Measurements from ENCODE around the gene TMEM259.

Gene TMEM259

DNA sequence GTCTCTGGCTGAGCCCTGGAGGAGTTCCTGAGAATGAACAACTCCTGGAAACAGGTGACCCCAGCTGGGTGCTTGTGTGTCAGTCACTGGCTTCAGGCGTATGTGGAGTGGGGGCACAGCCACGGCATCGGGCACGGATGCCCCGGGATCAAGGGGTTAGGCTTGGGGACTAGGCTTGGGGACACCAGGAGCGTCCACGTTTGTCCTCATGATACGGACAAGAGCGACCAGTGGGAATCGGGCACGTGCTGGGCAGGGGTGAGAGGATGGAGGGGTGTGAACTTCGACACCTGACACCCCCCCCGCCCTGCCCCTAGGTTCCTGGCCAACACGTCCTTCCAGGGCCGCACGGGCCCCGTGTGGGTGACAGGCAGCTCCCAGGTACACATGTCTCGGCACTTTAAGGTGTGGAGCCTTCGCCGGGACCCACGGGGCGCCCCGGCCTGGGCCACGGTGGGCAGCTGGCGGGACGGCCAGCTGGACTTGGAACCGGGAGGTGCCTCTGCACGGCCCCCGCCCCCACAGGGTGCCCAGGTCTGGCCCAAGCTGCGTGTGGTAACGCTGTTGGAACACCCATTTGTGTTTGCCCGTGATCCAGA lies 16.6 kb downstream of the TMEM259 start:
- no peak for DNase-seq (ENCODE audit: low read depth in 2 of 2)

DNA sequence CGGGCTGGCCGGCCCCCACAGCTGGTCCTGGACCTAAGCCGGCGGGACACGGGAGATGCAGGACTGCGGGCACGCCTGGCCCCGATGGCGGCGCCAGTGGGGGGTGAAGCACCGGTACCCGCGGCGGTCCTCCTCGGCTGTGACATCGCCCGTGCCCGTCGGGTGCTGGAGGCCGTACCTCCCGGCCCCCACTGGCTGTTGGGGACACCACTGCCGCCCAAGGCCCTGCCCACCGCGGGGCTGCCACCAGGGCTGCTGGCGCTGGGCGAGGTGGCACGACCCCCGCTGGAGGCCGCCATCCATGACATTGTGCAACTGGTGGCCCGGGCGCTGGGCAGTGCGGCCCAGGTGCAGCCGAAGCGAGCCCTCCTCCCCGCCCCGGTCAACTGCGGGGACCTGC lies 17.6 kb downstream of the TMEM259 start:
- DNase-seq (ENCODE audit: low read depth in 2 of 2) = no peak

DNA sequence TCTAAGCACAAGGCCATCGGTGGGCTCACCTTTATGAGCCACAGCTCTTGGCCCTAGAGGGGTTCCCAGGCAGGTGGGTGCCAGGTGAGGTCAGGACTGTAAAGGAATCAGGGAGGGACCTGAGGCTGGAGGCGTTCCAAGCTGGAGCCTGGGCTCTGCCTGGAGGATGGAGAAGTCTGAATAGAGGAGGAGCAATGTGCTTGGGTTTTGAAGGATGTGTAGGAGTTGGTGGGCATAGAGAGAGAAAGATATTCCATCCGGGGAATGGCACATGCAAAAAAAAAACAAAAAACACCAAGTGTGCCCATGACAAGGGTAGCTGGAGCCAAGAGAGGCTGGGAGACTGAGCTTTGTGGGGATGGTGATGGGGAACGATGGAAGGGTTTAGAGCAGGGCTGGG lies 18.3 kb downstream of the TMEM259 start:
- DNase-seq (ENCODE audit: low read depth in 2 of 2) = no peak

DNA sequence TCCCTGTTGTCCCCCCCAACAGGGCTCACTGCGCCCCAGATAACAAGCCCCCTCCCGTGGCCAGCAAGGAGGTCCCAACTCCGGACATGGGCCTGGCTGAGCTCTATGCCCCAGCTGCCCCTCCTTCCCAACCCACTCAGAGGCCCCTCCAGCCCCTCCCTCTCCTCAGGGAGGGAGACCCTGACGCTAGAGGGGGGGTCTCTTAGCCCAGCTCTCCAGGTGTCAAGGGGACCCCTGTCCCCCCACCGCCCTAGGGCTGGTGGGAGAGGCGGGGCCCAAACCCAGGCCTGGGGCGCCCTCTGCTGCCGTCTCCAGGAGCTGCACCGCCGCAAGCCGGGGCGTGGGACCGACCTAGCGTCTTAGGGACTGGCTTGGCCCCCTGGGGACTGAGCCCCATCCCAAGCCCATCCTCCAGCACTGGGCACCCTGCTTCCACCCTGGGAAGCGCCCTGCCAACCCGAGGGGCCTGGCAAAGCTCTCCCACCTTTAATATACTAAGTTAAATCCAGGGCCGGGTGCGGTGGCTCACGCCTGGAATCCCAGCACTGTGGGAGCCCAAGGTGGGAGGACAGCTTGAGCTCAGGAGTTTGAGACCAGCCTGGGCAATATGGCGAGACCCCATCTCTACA lies 19.3 kb downstream of the TMEM259 start:
- peak; percentile 36 to 41 for DNase-seq (ENCODE audit: low read depth in 2 of 2)

DNA sequence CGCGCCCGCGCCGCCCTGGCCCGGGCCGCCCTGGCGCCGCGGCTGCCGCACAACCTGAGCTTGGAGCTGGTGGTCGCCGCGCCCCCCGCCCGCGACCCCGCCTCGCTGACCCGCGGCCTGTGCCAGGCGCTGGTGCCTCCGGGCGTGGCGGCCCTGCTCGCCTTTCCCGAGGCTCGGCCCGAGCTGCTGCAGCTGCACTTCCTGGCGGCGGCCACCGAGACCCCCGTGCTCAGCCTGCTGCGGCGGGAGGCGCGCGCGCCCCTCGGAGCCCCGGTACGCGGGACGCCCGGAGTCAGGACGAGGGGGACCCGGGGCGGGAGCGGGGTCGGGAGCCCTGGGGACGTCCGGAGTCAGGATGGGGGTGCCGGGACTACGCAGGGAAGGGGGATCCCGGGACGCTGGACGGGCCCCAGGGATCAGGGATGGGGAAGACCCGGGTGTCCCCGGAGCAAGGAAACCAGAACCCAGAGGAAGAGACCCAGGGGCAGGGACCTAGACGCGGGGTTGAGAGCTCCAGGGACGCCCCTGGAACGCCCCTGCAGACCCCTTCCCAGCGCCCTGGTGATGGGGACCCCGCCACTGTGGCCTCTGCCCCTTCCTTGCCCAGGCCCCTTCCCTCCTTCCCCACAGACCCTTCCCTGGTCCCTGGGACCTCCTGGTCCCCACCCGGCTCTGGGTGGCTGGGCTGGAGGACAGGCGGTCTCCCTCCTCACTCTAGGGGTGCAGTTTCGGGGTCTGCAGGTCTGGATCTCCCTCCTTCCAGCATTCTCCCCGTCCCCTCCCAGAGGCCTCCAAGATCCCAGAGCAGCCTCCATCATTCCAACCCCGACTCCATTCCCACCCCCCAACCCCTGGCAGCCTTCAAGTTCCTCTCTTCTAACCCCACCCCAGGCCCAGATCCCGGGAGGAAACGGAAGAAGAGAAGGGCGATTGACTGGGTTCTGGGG lies 20.1 kb downstream of the TMEM259 start:
- no peak for DNase-seq (ENCODE audit: low read depth in 2 of 2)

DNA sequence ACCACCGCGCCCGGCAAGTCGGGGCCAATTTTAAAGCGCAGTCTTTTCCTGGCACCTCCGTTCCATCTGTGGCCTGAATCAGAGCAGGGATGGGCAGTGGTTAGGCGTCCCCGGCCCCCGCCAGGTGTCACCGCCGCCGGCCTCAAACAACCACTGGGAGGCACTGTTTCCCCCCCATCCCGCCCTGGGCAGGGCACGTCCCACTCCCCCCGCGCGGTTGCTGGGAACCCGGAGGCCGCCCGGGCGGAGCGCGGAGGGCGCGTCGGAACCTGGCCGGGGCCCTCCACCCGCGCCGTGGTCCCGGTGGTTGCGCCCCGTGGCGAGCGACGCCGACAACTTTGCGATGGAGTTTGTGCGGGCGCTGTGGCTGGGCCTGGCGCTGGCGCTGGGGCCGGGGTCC lies 20.8 kb downstream of the TMEM259 start, which contains the start of gene GRIN3B:
TSS of gene GRIN3B (plus strand) at position 325 of the 400 bp plus-strand sequence. CDS start at position 344, 19 bp downstream.
- peak in 1 of 2 donors; percentile 40 for DNase-seq (ENCODE audit: low read depth in 2 of 2)

DNA sequence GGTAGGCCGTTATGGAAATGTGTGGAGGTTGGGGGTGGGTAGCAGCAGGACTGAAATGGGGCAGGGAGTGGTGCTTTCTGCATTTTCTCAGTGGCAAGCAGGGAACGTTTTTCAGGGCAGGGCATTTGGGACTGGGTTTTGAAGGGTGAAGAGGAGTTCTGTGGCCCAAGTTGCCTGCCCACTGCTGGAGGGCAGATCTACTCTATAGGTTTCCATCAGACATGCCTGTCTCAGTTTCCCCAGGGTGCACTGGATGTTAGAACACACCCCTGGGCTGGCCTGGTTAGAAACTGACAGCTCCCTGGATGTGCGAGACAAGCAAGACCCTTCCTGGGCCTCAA lies 21.6 kb downstream of the TMEM259 start:
- DNase-seq (ENCODE audit: low read depth in 2 of 2) = no peak

DNA sequence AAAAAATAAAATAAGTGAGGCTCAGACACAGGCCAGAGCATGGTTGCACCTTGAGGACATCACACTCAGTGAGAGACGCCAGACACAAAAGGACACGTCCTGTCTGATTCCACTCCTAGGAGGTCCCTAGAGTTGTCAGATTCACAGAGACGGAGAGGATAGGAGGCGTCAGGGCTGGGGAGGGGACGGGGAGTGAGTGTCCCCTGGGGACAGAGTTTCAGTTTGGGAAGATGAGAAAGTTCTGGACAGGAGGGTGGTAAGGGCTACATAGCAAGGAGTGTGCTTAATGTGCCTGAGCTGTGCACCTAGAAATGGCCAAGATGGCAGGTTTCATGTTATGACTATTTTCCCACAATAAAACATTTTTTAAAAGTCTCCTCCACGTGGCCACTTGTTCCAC lies 22.9 kb downstream of the TMEM259 start:
- DNase-seq (ENCODE audit: low read depth in 2 of 2) = no peak

DNA sequence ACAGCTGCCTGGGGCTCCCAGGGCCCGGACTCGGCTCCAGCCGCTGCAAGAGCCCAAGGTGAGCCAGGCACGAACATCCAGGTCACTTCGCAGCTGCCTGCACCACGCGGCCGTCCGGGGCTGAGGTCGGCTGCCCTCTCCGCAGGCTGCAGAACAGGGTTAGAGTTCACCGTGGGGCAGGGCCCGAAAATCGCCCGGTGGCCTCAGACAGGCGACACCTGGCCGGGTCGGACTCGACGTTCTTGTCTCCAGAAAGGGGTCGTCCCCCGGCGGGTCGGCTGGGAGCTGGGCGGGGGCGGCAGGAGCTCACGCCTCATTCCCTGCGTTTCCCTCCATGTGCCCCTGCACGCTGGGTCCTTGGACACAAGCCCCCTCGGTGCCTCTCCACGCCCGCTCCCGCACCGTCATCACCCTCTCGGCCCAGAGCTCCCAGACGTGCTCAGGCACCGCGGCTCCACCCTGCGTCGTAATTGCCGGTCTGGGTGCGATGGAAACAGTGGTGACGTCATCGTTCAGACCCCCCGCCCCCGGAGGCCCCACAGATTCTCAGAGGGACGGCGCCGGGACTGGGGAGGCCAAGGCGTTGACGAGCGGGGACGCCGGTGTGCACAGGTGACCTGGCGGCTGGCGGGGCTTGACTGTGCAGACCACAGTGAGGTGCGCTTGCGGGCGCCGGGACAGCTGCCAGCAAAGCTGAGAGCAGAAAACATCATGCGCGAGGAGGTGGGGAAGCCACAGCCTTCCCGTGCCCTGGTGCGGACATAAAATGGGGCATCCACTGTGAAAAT lies 24.7 kb downstream of the TMEM259 start:
- DNase-seq (ENCODE audit: low read depth in 2 of 2) = peak; percentile 26 to 63

DNA sequence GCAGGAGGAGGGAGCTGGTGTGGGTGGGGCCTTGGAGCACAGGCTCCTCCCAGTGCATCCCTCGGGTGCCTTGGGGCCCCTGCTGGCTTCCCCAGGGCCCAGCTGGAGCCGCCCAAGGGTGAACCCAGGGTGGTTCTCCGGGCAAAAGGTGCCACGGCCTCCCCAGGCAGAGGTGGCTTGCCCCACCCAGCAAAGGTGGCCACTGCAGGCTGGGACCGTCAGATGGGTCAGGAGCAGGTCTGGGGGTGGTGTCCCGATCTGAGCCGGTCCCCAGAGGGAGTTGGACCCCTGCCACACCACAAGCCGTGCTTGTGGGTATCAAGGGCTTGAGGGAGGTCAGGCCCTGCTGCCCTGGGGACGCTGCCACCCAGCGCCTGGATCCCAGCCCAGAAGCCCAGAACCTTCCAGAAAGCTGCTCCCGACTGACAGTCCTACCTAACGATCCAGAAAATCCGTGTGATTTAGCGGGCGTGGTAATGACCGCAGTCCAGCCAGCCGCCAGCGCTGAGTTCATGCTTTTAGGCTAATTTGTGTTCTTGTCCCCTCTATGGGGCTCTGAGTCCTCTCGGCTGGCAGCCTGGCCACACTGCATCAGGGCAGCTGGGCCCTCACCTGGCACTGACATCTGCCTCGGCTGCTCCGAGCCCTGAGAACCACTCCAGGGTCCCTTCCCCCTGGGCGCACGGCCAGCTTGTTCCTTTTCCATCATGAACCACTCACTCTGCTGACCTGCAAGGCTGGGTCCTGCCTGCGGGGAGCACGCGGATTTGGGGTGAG lies 25.7 kb downstream of the TMEM259 start:
- no peak for DNase-seq (ENCODE audit: low read depth in 2 of 2)

DNA sequence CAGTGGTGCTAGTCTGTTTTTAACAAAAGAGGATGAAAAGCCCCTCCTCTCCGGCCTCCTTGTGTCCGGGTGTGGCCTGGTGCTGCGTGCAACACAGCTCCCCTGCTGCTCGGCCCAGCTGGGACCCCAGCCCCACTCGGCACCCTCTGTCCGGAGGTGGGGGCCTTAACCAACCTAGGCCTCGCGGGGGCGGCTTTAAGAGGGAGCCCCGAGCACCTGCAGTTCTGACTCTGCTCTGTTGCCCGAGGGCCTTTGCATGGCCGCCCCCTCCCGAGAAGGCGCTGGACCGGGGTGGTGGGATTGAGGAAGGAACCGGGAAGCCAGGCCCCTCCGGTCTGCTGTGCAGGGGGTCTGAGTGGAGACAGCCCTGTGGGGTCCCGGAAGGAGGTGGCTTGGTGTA lies 26.4 kb downstream of the TMEM259 start:
- no peak for DNase-seq (ENCODE audit: low read depth in 2 of 2)

DNA sequence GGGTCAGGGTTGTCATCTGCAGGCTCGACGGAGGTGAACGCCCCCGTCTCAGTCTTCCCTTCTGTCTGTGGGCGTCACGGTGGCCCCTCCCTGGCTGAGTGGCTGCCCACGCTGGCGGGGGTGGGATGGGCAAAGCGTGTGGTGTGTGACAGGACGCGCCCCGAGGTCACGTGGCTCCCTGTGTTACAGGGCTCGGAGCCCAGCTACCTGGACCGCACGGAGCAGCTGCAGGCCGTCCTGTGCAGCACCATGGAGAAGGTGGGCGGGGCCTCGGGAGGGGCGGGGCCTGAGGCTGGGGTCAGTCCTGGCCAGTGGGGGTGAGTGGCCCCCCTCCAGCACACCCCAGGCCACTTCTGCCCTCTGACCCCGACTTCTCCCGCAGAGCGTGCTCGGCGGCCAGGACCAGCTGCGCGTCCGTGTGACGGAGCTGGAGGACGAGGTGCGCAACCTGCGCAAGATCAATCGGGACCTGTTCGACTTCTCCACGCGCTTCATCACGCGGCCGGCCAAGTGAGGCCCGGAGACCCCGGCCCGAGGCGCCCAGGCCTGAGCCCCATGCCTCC lies 27.0 kb downstream of the TMEM259 start:
- no peak for DNase-seq (ENCODE audit: low read depth in 2 of 2)

DNA sequence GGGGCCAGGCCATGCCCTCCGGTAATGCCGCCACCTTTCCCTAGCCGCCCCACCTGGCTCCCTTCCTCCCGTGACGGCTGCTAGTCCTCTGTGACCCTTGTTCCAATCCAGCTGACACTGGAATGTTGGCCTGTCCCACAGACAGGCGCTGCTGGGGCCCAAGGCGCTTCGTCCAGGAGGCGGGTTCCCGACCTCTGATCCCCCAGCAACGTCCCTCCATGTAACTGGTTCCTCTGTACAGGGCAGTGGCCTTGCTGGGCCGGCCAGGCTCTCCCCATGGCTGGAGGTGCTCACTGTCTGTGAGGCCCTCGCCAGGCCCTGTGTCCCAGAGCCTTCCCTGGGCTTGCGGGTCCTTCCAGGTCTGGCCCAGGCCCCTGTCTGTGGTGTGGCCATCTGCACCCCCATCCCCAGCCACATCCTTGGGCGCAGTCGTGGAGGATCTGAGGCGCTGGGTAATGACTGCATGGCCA lies 27.5 kb downstream of the TMEM259 start:
- DNase-seq (ENCODE audit: low read depth in 2 of 2) = no peak

DNA sequence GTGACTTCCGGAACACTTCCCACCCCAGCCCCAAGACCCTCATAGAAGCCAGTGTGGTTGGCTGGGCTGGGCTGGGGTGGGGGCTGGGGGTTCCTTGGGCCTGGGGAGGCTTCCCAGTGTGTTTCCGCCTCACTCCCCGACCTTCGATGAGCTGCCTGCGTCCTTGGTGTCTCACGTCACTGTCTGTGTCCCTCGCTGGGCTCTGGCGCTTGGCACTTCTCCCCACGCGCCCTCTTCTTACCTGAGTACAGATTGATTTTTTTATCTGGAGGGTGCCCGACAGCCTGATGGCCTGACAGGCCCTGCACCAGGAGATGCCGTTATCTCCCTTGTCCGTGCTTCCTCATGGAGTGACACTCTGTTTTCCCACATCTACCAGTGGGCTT lies 28.3 kb downstream of the TMEM259 start:
- DNase-seq (ENCODE audit: low read depth in 2 of 2) = no peak

DNA sequence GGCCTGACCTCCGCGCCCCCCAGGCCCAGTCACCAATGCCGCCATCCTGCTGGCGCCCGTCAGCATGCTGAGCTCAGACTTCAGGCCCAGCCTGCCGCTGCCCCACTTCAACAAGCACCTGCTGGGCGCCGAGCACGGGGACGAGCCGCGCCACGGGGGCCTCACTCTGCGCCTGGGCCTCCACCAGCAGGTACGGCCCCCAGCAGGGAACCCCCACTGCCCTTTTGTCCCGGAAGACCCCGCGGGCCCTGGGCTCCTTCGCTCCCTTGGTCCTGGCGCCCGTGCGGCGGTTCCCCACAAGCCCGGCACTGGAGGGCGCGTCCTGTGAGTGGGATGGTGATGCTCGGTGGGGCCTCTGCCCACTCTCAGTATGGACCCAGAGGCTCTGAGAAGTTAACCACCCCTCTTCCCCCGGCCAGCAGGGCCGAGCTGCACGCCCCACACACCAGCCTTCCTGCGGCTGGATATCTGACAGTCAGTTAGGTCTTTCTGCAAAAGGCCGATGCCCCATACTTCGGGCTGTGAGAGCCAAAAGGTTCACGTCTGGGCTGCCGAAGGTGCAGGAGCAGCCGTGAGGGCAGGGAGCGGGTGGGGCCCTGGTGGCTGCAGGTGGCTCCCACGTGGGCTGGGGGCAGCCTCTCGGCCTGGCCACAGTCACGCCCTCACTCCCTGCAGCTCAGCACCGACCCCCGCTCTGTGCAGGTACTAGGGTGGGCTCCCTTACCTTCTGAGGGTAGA lies 28.8 kb downstream of the TMEM259 start:
- DNase-seq (ENCODE audit: low read depth in 2 of 2) = no peak

DNA sequence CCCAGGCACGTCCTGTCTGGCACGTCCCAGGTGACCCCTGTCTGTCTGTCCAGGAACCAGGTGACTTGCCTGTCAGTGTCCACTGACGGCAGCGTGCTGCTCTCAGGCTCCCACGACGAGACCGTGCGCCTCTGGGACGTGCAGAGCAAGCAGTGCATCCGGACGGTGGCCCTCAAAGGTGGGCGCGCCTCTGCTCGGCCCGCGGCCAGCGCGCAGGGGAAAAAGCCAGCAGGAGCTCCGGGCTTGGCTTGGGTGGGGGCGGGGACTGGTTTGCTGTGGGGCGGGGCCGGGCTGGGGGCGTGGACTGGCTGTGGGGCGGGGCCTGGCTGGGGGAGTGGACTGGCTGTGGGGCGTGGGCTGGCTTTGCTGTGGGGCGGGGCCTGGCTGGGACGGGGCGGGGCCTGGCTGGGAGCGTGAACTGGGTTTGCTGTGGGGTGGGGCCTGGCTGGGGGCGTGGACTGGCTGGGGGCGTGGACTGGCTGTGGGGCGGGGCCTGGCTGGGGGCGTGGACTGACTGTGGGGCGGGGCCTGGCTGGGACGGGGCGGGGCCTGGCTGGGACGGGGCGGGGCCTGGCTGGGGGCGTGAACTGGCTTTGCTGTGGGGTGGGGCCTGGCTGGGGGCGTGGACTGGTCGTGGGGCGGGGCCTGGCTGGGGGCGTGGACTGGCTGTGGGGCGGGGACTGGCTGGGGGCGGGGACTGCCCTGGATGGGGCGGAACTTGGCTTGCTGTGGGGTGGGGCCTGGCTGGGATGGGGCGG lies 29.6 kb downstream of the TMEM259 start:
- DNase-seq (ENCODE audit: low read depth in 2 of 2) = peak in 1 of 2 donors; percentile 29

DNA sequence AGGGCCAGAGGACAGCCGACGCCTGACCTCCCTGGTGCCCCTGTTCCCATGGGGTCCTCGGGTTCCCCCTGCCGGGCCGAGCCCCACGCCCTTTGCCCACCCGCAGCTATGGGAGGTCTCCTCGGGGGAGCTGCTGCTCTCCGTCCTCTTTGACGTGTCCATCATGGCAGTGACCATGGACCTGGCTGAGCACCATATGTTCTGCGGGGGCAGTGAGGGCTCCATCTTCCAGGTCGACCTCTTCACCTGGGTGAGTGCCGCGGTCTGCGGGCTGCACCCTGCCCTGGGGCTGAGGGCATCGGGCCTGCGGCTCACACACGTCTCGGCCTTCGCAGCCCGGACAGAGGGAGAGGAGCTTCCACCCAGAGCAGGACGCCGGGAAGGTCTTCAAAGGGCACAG lies 30.2 kb downstream of the TMEM259 start:
- no peak for DNase-seq (ENCODE audit: low read depth in 2 of 2)

DNA sequence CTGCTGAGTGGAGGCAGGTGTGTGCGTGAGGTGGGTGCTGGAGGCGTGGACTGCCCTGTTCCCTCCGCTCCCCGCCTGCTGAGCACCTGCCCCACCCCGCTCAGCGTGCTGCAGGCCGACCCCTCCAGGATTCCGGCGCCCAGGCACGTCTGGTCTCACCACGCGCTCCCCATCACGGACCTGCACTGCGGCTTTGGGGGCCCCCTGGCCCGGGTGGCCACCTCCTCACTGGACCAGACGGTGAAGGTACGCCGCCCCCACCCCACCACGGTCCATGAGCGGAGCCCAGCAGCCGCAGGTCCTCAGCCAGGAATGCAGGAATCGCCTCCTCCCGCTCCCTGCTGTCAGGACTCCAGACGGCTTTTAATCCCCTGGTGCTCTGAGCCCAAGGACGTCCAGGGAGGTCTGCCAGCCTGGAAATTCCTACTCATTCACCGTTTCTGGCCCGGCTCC lies 30.8 kb downstream of the TMEM259 start:
- DNase-seq (ENCODE audit: low read depth in 2 of 2) = no peak

DNA sequence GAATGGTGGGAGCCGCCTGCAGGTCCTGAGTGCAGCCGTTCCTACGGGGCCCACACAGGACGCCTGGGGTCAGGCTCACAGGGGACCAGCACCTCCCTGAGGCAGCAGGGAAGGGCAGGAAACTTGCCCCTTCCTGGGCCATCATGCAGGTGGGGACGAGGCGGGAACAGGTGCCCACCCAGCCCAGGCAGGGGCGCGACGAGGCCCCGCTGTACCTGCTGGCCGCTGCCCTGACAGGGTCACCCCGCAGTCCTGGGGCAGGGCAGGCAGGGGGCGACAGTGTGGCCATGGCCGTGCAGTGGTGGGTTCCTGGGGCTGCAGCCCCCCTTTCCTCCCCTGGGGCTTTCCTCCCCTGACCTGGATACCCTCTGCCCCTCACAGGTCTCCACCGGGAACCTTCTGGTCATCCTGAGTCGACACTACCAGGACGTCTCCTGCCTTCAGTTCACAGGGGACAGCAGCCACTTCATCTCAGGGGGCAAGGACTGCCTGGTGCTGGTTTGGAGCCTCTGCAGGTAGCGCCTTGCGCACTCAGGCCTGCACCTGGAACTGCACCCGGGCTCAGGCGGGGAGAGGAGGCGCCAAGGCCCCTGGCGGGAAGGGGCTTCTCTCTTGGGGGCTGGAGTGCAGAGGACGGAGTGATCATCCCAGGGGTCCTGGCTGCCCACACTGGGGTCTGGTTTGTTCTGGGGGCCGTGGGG lies 31.4 kb downstream of the TMEM259 start:
- DNase-seq (ENCODE audit: low read depth in 2 of 2) = no peak

All from activated CD8-positive, alpha-beta memory T cell treated with anti-CD3 and anti-CD28 coated beads for 4 hours (primary cell).